ENCODE results near the gene CRIP1. TPM values are rescaled to one million over a fixed set of nuclear protein-coding genes. Genes with fewer than 3 reads are reported as not detected.

The CRIP1 gene
- polyA plus RNA-seq, 1 donor (not counting 4 experiments of a cell fraction or from before 2014, with no cell fraction given), result 1.7 TPM

- no peak for DNase-seq (ENCODE audit: low read depth, low spot score)
- H3K4me1 ChIP-seq (ENCODE audit: control insufficient read depth, extremely low read depth, insufficient read depth, low read length), result peaks cover 6% of the 10 kb centered on the region
- FAIRE-seq, result no peak
- no peaks in the 10 kb centered on the region for H4K20me1 ChIP-seq (ENCODE audit: control insufficient read depth, extremely low read depth, insufficient read depth, low read length)
- H3K27ac ChIP-seq (ENCODE audit: control insufficient read depth, insufficient read depth, low read length), result no peak overlapping the region
- dilution Hi-C loops (cut with MboI; ENCODE audit: extremely low pct_ligation_motif_present, low sequenced_read_pairs), result no loop called here
- no peak for TF ChIP-seq EZH2 (IDR thresholded peaks at IDR 0.05; ENCODE audit: low read length)
- no peak for TF ChIP-seq CTCF (optimal IDR thresholded peaks at IDR 0.05 in 1 of 3, IDR thresholded peaks at IDR 0.05 in 1 of 3, conservative IDR thresholded peaks at IDR 0.05 in 1 of 3; ENCODE audit: extremely low read depth in 1 of 3, insufficient read depth in 2 of 3, low read length in 3 of 3)
- no peaks in the 10 kb centered on the region for H3K79me2 ChIP-seq (ENCODE audit: control insufficient read depth, insufficient read depth, low read length)
- no peaks in the 10 kb centered on the region for H3K9me1 ChIP-seq (ENCODE audit: control insufficient read depth, extremely low read depth, insufficient read depth, low read length)
- no peak overlapping the region for H3K4me3 ChIP-seq (ENCODE audit: control insufficient read depth in 2 of 3, extremely low read depth in 1 of 3, insufficient read depth in 2 of 3, low read depth in 1 of 3, low read length in 3 of 3)
- no peaks in the 10 kb centered on the region for H3K9me3 ChIP-seq (ENCODE audit: control insufficient read depth, low read depth, low read length)
- no peak overlapping the region for H3K4me2 ChIP-seq (ENCODE audit: control insufficient read depth, extremely low read depth, insufficient read depth, low read depth, low read length)
- no peak overlapping the region for H3K9ac ChIP-seq (ENCODE audit: control insufficient read depth, extremely low read depth, insufficient read depth, low read length)
- peaks cover 0 to 3% of the 10 kb centered on the region in 2 experiments for H3K36me3 ChIP-seq (ENCODE audit: control insufficient read depth in 2 of 2, extremely low read depth in 1 of 2, insufficient read depth in 2 of 2, low read length in 2 of 2)
- no peak overlapping the region for H2AFZ ChIP-seq (ENCODE audit: control insufficient read depth, low read length)
- H3K27me3 ChIP-seq (ENCODE audit: control insufficient read depth, extremely low read depth, insufficient read depth, low read length), result no peaks in the 10 kb centered on the region
Measured at GRCh38 chr14:105502446-105503295, 16.0 kb downstream of the CRIP1 start.

GRCh38 chr14:105503296-105503640, 16.6 kb downstream of the CRIP1 start:
- no peak for DNase-seq (ENCODE audit: low read depth, low spot score)
- H3K27me3 ChIP-seq (ENCODE audit: control insufficient read depth, extremely low read depth, insufficient read depth, low read length), result no peaks in the 10 kb centered on the region
- TF ChIP-seq CTCF (optimal IDR thresholded peaks at IDR 0.05 in 1 of 3, IDR thresholded peaks at IDR 0.05 in 1 of 3, conservative IDR thresholded peaks at IDR 0.05 in 1 of 3; ENCODE audit: extremely low read depth in 1 of 3, insufficient read depth in 2 of 3, low read length in 3 of 3), result no peak
- no peak for TF ChIP-seq EZH2 (IDR thresholded peaks at IDR 0.05; ENCODE audit: low read length)
- H3K4me3 ChIP-seq (ENCODE audit: control insufficient read depth in 2 of 3, extremely low read depth in 1 of 3, insufficient read depth in 2 of 3, low read depth in 1 of 3, low read length in 3 of 3), result no peak overlapping the region
- no peaks in the 10 kb centered on the region for H3K79me2 ChIP-seq (ENCODE audit: control insufficient read depth, insufficient read depth, low read length)
- H3K9me3 ChIP-seq (ENCODE audit: control insufficient read depth, low read depth, low read length), result no peaks in the 10 kb centered on the region
- no peaks in the 10 kb centered on the region for H3K36me3 ChIP-seq (ENCODE audit: control insufficient read depth in 2 of 2, extremely low read depth in 1 of 2, insufficient read depth in 2 of 2, low read length in 2 of 2)
- H3K9ac ChIP-seq (ENCODE audit: control insufficient read depth, extremely low read depth, insufficient read depth, low read length), result no peak overlapping the region
- H3K4me2 ChIP-seq (ENCODE audit: control insufficient read depth, extremely low read depth, insufficient read depth, low read depth, low read length), result no peak overlapping the region
- FAIRE-seq, result no peak
- H3K27ac ChIP-seq (ENCODE audit: control insufficient read depth, insufficient read depth, low read length), result no peak overlapping the region
- dilution Hi-C loops (cut with MboI; ENCODE audit: extremely low pct_ligation_motif_present, low sequenced_read_pairs), result no loop called here
- peaks cover 6% of the 10 kb centered on the region for H3K4me1 ChIP-seq (ENCODE audit: control insufficient read depth, extremely low read depth, insufficient read depth, low read length)
- no peaks in the 10 kb centered on the region for H3K9me1 ChIP-seq (ENCODE audit: control insufficient read depth, extremely low read depth, insufficient read depth, low read length)
- no peak overlapping the region for H2AFZ ChIP-seq (ENCODE audit: control insufficient read depth, low read length)
- no peaks in the 10 kb centered on the region for H4K20me1 ChIP-seq (ENCODE audit: control insufficient read depth, extremely low read depth, insufficient read depth, low read length)

Data from keratinocyte (primary cell).